IPS DF 4.7 (cell line): ENCODE results near the gene BRME1.

Experiments used
- DNase-seq: peaks from one replicate; pipeline ENCODE4 v3.0.0-alpha.2; 2013; ENCODE audit warnings: low spot score; ENCODE audit errors: extremely low read depth

BRME1 gene

DNA sequence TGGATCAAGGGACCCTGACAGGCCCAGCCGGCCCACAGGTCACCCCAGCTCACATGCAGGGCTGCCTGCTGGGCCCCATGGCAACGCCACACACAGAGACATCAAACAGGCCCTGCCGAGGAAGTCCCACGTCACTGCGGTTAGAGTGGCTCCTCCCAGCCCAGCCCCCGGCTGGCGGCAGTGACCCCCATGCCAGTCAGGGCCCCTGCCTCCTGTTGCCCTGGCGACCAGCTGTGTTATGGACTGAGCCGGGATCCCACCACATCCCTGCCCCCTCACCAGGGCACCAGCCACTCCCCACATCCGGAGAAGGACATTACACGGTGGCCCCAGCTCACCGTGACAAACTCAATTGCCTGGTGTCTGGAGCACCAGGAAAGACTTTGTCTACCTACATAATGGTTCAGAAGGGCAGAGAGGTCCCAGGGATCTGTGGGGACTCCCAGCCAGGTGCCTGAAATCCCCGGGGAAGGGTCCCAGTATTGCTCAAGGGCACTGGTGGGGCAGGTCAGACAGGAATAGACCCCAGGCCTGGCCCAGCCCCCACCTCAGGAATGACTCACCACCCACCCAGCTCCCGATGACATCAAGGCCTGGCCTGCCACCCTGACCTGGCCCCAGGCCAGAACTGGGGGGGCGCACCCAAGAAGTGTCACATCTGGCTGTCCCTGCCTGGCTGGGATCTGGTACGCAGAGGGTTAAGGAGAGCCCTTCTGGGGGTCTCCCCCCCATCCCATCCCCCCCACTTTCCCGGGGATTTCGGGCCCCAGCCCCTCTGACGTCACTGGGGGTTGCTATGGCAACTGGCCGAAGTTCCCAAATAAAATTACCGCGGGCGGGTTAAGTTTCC, 59.1 kb downstream of the BRME1 start:
- DNase-seq = no peak

DNA sequence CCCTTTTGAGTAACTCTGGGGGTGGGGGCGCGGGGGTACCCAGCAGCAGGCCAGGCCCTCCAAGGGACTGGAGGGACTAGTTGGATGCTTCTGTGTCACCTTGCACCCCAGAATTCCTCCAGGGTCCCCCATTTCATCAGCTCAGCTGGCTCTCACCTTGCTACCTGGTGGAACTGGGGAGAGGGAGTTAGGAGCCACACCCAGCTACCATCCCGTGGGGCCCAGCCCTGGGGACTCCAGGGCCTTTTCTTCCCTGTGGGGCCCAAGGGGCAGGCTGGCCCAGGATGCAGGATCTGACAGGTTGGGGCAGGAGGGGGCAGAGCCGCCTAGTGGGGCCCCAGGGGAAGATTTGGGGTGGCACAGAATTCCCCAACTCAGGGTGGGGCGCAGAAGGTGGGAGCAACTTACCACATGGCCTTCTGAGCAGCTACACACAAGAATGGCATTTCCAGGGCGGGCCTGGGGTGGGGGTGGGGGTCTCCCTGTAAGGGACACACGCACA, 61.7 kb downstream of the BRME1 start:
- DNase-seq = no peak

GRCh38 chr19:13843104-13843921, 62.6 kb downstream of the BRME1 start:
- no peak for DNase-seq

DNA sequence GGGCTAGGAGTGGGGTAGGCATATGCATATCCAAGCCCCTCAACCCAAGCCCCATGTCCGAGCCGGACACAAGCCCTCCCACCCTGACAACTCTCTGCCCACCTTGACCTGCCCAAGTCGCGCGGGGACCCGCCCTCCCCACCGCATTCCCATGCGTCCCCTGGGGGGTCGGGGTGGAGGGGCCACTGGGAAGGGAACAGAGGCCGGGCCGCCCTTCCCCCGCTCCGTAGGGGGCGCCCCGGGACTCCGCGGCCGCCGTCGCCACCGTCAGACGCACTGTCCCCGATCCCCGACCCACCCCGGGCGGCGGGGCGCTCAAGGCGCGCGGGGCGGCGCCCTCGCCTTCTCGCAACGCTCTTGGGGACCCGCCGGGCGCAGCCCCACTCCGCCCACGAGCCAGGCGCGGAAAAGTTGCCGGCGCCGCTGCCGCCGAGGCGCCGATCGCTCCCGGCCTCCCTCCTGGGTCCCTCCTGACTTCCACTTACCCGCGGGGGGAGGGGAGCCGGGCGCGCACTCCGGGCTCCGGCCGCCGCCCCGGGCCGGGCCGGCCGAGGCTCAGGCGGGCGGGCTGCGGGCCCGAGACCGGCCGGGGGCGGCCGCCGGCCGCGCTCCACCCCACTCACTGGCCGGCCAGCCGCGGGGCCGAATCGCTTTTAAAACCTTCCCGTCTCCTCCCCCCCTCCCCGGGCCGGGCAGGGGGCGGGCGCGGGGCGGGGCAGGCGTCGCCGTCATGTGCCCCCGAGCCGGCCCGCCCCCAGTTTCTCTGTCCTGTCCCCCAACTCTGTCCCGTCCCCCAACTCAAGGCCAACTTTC, 63.4 kb downstream of the BRME1 start:
- no peak for DNase-seq

GRCh38 chr19:13841962-13842290, 64.0 kb downstream of the BRME1 start:
- no peak for DNase-seq

- DNase-seq = no peak
Measured at GRCh38 chr19:13841086-13841961, 64.6 kb downstream of the BRME1 start.

GRCh38 chr19:13840305-13841085, 65.4 kb downstream of the BRME1 start:
- no peak for DNase-seq

DNA sequence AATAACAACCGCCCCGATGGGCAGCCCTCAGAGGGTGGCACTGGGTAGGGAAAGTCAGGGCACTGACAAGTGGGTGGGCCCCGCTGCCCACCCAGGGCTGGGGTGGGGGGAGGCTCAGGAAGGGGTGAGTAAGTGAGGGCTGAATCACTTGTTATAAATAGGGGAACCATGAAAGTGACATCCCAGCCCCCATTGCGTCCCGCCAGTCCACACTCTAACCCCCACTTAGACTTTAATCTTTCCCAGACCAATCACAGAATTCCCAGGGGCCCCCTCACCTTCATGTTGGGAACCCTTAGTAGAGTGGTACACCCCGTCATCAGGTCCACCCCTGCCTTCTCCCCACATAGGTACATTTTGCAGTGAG, 66.0 kb downstream of the BRME1 start:
- no peak for DNase-seq

GRCh38 chr19:13839130-13839937, 66.6 kb downstream of the BRME1 start:
- no peak for DNase-seq

GRCh38 chr19:13838435-13839129, 67.3 kb downstream of the BRME1 start:
- DNase-seq = no peak

DNA sequence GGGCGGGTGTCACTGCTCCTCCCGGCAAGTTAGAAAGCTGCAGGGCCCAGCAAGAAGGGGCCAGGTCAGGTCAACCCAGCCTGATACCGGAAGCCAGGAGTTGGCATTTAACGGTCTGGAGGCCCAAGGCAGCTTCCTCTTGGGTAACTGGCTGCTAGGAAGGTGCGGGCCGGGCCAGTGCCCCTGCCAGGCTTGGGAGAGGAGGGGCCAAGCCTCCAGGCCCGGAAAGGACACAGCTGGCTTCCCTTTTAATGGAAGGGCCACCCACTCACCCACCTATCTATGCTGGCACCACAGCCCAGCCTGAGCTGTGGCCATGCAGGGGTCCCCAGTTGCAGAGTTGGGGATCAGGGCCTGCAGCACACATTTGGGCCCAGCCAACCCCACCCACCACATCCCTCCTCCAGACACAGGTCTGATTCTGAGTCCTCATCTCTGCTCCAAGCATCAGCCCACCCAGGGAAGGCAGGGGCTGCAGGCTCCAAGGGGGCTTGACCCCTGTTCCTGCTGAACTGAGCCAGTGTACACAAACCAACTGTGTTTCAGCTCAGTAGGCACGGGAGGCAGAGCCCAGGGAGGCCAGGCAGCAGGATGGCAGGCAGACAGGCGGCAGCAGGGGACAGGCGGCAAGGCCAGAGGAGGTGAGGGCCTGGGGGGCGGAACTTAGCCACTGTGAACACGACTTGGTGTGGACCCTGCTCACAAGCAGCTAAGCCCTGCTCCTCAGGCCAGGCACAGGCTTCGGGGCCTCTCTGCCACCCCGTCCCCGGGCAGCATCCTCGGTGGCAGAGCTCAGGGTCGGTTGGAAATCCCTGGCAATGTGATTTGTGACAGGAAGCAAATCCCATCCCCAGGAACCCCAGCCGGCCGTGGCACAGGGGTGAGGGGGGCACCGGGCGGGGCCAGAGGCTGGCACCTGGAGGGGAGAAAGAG, 69.9 kb downstream of the BRME1 start:
- DNase-seq = no peak

DNA sequence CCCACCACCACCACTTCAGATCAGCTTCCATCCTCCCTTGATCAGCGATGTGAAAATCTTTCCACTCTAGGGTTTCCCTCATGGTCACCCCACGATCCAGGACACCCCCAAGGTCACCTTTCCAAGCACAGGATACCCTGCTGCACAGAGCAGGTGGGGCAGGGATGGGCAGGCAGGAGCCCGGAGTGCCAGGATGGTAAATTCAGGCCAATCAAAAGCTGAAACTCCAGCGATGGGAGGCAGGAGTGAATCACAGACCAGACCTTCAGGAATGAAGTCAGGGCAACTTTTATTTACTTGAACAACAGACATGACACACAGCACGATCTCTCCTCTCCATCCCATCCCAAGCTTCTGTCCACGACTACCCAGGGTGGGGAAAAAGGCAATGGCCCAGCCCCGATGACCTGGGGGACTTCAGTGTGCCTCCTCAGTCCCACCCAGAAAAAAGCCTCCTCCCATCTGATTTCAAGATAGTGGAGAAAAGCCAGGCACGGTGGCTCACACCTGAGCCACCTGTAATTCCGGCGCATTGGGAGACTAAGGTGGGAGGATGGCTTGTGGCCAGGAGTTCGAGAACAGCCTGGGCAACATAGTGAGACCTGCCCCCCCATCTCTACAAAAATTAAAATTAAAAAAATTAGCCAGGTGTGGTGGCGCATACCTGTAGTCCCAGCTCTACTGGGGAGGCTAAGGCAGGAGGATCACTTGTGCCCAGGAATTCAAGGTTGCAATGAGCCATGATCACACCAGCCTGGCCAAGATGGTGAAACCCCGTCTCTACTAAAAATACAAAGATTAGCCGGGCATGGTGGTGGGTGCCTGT, 71.5 kb downstream of the BRME1 start:
- DNase-seq = no peak

- DNase-seq = no peak
Measured at GRCh38 chr19:13833330-13834243, 72.3 kb downstream of the BRME1 start.
